HFFc6 (cell line): ENCODE measurements around the gene YPEL1. TPM values are rescaled to one million over a fixed set of nuclear protein-coding genes. Genes with fewer than 3 reads are reported as not detected.

Experiments used
- DNase-seq: peaks from one replicate; pipeline ENCODE4 v3.0.0-alpha.2; 2018
- H3K27ac Mint-ChIP-seq: 2 replicates; pipeline ENCODE4 v1.8.0; 2020; ENCODE audit warnings: mild to moderate bottlenecking, mixed read lengths
- H3K27me3 Mint-ChIP-seq: 2 replicates; pipeline ENCODE4 v1.8.0; 2021; ENCODE audit warnings: mild to moderate bottlenecking, moderate library complexity, mixed read lengths; ENCODE audit not compliant: insufficient read depth
- H3K36me3 Mint-ChIP-seq: 2 replicates; pipeline ENCODE4 v1.8.0; 2021; ENCODE audit warnings: low read depth, mixed read lengths
- H3K4me1 Mint-ChIP-seq: 2 replicates; pipeline ENCODE4 v1.8.0; 2020; ENCODE audit warnings: low read depth, mixed read lengths
- H3K4me3 Mint-ChIP-seq: 2 replicates; pipeline ENCODE4 v1.8.0; 2020; ENCODE audit warnings: mild to moderate bottlenecking, moderate library complexity, mixed read lengths
- H3K9me3 Mint-ChIP-seq: 2 replicates; pipeline ENCODE4 v1.8.0; 2020; ENCODE audit warnings: mild to moderate bottlenecking, mixed read lengths
- total RNA-seq, 6 experiments: library from RNA; stranded (reverse); fragmentation: NEBNext Ultra II Directional; extraction: Animal tissue kit (Norgen Biotek cat#: 25700); gene quantifications; 2 replicates in 1 of 6; 3 replicates in 5 of 6; pipeline ENCODE4 v1.2.3, GENCODE V29; 2021
- TF ChIP-seq, protein P1 (sequence below): fragments of 200-600 bp; sonication (generic); IDR thresholded peaks from 2 replicates; pipeline ENCODE4 v1.5.0; 2021; ENCODE audit warnings: antibody characterized with exemption, mild to moderate bottlenecking

YPEL1 gene
- total RNA-seq, 6 experiments from 2014 or later: 0.17 to 0.38 (median 0.20) TPM; not detected in 1

DNA sequence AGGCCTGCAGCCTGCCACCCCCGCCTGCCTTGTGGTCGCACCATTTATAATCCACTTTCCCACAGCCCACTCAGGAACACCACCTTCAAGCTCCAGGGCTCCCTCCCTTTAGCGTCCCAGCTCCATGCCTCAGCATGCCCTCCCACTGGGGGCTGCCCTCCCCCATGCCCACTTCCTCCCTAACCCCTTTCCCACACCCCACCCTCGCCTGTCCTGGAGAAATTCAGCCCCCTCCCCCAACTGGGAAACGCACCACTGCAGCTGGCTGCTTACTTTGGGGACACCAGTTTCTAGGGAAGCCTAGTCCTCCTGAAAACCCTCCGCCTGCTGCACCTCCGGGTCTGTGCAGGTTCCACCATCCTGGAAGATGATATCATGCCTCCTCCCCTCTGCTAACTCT lies 3.4 kb upstream of the YPEL1 start:
- Mint-ChIP-seq H3K36me3 (no peaks in the 10 kb centered on the region), H3K4me3 (no peak overlapping the region), H3K9me3 (no peaks in the 10 kb centered on the region), H3K27me3 (peaks cover 12% of the 10 kb centered on the region), H3K27ac (no peak overlapping the region), H3K4me1 (peaks cover 9% of the 10 kb centered on the region)
- TF ChIP-seq, protein P1, sequence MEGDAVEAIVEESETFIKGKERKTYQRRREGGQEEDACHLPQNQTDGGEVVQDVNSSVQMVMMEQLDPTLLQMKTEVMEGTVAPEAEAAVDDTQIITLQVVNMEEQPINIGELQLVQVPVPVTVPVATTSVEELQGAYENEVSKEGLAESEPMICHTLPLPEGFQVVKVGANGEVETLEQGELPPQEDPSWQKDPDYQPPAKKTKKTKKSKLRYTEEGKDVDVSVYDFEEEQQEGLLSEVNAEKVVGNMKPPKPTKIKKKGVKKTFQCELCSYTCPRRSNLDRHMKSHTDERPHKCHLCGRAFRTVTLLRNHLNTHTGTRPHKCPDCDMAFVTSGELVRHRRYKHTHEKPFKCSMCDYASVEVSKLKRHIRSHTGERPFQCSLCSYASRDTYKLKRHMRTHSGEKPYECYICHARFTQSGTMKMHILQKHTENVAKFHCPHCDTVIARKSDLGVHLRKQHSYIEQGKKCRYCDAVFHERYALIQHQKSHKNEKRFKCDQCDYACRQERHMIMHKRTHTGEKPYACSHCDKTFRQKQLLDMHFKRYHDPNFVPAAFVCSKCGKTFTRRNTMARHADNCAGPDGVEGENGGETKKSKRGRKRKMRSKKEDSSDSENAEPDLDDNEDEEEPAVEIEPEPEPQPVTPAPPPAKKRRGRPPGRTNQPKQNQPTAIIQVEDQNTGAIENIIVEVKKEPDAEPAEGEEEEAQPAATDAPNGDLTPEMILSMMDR: no peak
- DNase-seq: no peak

DNA sequence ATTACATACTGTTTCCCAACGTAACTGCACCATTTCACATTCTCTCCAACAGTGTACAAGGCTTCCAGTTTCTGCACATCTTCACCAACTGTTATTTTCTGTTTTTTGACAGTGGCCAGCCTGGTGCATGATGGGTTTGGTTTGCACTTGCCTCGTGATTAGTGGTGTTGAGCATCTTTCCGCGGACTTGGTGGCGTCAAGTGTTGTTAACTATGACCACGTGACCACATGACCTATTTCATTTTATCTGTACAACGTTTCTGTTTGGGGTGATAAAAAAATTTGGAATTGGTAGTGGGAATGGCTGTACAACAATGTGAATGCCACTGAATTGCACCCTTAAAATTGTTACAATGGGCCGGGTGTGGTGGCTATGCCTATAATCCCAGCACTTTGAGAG lies 2.5 kb upstream of the YPEL1 start:
- DNase-seq: no peak
- TF ChIP-seq, protein P1: no peak
- H3K27ac Mint-ChIP-seq: no peak overlapping the region
- peaks cover 17% of the 10 kb centered on the region for H3K27me3 Mint-ChIP-seq
- H3K9me3 Mint-ChIP-seq: no peaks in the 10 kb centered on the region
- no peaks in the 10 kb centered on the region for H3K36me3 Mint-ChIP-seq
- H3K4me1 Mint-ChIP-seq: peaks cover 9% of the 10 kb centered on the region
- H3K4me3 Mint-ChIP-seq: no peak overlapping the region

DNA sequence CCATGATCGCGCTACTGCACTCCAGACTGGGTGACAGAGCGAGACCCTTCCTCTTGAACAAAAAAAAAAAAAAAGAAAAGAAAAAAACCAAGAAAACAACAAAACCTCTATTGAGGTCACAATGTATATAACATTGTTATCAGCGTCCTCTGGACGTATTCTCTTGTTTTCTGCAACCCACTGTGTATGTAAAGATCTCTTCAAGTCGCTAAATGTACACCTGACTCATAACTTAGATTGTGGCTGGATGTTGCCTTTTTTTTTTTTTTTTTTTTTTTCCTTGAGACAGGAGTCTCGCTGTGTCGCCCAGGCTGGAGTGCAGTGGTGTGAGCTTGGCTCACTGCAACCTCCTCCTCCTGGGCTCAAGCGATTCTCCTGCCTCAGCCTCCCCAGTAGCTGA lies 1.4 kb upstream of the YPEL1 start:
- H3K27ac Mint-ChIP-seq: no peak overlapping the region
- no peak overlapping the region for H3K4me3 Mint-ChIP-seq
- TF ChIP-seq, protein P1: no peak
- no peaks in the 10 kb centered on the region for H3K36me3 Mint-ChIP-seq
- peaks cover 9% of the 10 kb centered on the region for H3K4me1 Mint-ChIP-seq
- no peak for DNase-seq
- no peaks in the 10 kb centered on the region for H3K9me3 Mint-ChIP-seq
- H3K27me3 Mint-ChIP-seq: peaks cover 21% of the 10 kb centered on the region

DNA sequence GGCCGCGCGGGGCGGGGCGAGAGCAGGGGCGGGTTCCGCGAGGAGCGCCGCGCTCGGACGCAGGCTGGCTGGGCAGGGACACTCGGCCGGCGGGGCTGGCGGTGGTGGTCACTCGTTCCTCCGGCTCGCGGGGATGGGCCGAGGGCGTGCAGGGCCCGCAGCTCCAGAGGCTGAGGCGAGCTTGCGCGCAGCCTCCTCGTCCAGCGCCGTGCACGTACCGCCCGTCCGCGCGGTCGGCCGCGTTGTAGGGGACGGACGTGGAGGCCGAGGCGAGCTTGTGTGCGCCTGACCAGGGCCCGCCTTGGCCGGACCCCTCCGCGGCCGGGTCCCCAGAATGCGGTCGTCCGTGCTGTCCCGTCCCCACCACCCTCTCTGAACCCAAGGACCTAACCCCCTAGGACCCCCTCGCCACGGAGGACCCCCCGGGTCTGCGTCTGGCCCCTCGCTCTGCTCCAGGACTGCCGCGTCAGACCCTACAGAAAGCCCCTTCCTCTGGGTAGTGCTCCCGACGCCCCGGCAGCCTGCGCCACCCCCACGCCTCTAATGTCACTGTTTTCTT lies 569 bp upstream of the YPEL1 start:
- H3K4me3 Mint-ChIP-seq: no peak overlapping the region
- no peaks in the 10 kb centered on the region for H3K9me3 Mint-ChIP-seq
- H3K27ac Mint-ChIP-seq: no peak overlapping the region
- no peak for DNase-seq
- TF ChIP-seq, protein P1: no peak
- H3K27me3 Mint-ChIP-seq: peaks cover 23% of the 10 kb centered on the region
- H3K36me3 Mint-ChIP-seq: no peaks in the 10 kb centered on the region
- H3K4me1 Mint-ChIP-seq: peaks cover 9% of the 10 kb centered on the region

DNA sequence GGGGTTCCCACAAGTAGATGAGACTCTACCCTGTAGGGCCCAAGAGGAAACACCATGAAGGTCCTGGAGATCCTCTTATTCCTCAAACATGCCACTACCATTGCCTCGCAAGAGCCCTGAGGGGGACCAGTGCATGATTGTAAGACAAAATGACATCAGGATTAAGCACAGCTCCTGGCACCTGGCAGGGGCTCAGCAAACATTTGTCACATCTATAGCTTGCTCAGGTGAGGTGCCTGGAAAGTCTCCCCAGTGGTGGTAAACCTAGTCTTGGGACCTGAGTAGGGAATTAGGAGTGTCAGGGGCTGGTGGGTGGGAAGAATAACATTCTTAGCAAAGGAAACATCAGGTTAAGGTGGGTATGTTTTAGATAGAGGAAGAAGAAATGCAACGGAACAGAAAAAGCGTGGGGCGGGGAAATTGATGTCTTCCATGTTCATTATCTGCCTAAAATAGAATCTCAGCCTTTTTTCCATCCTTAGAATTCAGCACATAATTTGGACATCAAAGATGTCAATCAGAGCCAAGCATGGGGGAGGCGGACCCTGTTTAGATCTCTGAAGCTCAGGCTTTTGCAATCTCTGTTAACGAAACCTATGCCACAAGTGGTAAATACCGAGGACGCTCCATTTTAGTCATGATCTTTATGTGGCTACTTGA lies 924 bp downstream of the YPEL1 start:
- Mint-ChIP-seq H3K4me3 (peak overlapping the region; percentile 90), H3K27ac (no peak overlapping the region), H3K9me3 (no peaks in the 10 kb centered on the region), H3K36me3 (no peaks in the 10 kb centered on the region), H3K27me3 (peaks cover 18% of the 10 kb centered on the region), H3K4me1 (peaks cover 9% of the 10 kb centered on the region)
- TF ChIP-seq, protein P1: no peak
- no peak for DNase-seq
